Breast epithelium (tissue), 4 donors: ENCODE measurements around the gene IFNK. TPM values are rescaled to one million over a fixed set of nuclear protein-coding genes. Genes with fewer than 3 reads are reported as not detected.

ENCODE experiments used
- DNase-seq, 2 donors: peaks; one replicate each; pipeline ENCODE4 v3.0.0-alpha.2; 2019; ENCODE audit warnings: low spot score in 2 of 2
- H3K27ac ChIP-seq, 2 donors: fragments of 200-600 bp; sonication (generic) in 1 of 2; one replicate each; pipeline ENCODE4 v1.5.1; 2016 to 2019; ENCODE audit warnings: mild to moderate bottlenecking in 1 of 2
- H3K27me3 ChIP-seq, 2 donors: fragments of 200-600 bp; sonication (generic) in 1 of 2; one replicate each; pipeline versions ENCODE4 v1.5.1 to v1.6.0; 2017 to 2019; ENCODE audit warnings: control low read depth in 1 of 2, mild to moderate bottlenecking in 1 of 2
- H3K36me3 ChIP-seq: fragments of 200-600 bp; one replicate; pipeline ENCODE4 v1.5.1; 2019
- H3K4me1 ChIP-seq, 2 donors: fragments of 200-600 bp; sonication (generic); one replicate each; pipeline ENCODE4 v1.5.1; 2016 to 2019; ENCODE audit warnings: control low read depth in 1 of 2
- H3K4me3 ChIP-seq, 3 donors: fragments of 200-600 bp; sonication (generic); 1 replicate in 2 of 3; 2 replicates in 1 of 3; pipeline ENCODE4 v1.5.1; 2016 to 2019; ENCODE audit warnings: mild to moderate bottlenecking in 3 of 3, moderate library complexity in 2 of 3
- H3K9me3 ChIP-seq, 2 donors: fragments of 200-600 bp; sonication (generic) in 1 of 2; one replicate each; pipeline ENCODE4 v1.5.1; 2016 to 2019; ENCODE audit warnings: control low read depth in 1 of 2
- POLR2A ChIP-seq: fragments of 450-650 bp; IDR thresholded peaks from one replicate; pipeline ENCODE4 v1.6.1; 2016; ENCODE audit warnings: antibody characterized with exemption, mild to moderate bottlenecking, moderate library complexity
- POLR2AphosphoS5 ChIP-seq, 3 donors: sonication (generic); formaldehyde crosslinking; IDR thresholded peaks; one replicate each; pipeline ENCODE4 v1.6.1; 2017; ENCODE audit warnings: antibody characterized with exemption in 3 of 3
- intact Hi-C: fragments of 100-400 bp; cut with DNase I; formaldehyde crosslinking; loops from one replicate; pipeline ENCODE4 v1.15.1; 2023; ENCODE audit warnings: low total_unique reads
- total RNA-seq, 3 donors: library from RNA; depleted of rRNA; stranded (reverse); fragments of >200 nt; gene quantifications; one replicate each; pipeline ENCODE4 v1.1.0, GENCODE V29; 2016
- TF ChIP-seq, protein P1 (sequence below), 3 donors: fragments of 450-650 bp; IDR thresholded peaks; one replicate each; pipeline ENCODE4 v1.5.1; 2016 to 2017; ENCODE audit warnings: antibody characterized with exemption in 3 of 3, mild to moderate bottlenecking in 3 of 3, moderate library complexity in 3 of 3

Gene IFNK
- total RNA-seq, 3 donors from 2014 or later: not detected

DNA sequence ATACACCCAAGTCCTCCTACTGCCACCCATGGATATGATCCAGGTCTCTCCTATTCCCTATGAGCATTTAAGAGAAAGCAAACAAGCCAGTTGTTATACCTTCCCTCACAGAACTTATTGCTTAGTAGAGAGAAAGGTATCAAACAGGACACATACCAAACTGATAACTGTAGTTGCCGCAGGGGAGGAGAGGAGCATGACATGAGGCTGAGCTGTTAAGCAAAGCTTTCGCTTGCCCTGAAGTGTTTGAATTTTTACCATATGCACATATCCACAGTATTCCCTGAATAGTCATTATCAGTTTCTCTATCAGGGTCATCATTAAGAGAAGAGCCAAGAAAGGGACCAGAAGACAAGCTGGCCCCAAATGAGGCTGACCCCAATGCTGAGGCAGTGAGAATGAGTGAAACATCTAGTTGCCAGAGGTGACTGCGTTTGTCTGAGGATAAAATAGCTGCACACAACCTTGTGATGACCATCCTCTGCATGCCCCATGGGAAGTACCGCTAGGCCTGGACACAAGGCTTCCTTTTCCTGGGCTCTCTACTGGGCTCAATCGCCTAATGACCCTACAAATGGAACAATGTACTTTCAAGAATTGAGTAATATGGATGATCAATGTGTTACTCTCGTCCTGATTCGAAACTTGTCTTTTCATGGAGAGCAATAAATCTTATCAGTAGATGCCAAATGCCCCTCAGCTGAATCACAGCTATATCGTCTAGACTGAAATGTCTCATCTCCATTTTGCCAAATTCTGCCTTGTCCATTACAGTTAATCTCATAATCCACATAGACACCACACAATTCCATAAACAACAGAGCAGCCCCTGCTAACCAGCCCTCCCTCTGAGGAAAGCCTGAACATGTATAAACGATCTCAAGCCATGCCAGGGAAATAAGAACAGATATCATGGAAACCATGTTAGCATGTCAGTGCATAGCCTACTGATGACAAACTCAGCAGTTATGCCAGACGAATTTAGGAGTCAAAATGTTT lies 4.3 kb upstream of the IFNK start:
- no peak overlapping the region for H3K27ac ChIP-seq
- no peaks in the 10 kb centered on the region for H3K4me1 ChIP-seq
- no peak overlapping the region for H3K4me3 ChIP-seq
- no peaks in the 10 kb centered on the region for H3K36me3 ChIP-seq
- TF ChIP-seq POLR2AphosphoS5 (IDR thresholded peaks at IDR 0.05): no peak
- TF ChIP-seq POLR2A: no peak
- TF ChIP-seq, protein P1, sequence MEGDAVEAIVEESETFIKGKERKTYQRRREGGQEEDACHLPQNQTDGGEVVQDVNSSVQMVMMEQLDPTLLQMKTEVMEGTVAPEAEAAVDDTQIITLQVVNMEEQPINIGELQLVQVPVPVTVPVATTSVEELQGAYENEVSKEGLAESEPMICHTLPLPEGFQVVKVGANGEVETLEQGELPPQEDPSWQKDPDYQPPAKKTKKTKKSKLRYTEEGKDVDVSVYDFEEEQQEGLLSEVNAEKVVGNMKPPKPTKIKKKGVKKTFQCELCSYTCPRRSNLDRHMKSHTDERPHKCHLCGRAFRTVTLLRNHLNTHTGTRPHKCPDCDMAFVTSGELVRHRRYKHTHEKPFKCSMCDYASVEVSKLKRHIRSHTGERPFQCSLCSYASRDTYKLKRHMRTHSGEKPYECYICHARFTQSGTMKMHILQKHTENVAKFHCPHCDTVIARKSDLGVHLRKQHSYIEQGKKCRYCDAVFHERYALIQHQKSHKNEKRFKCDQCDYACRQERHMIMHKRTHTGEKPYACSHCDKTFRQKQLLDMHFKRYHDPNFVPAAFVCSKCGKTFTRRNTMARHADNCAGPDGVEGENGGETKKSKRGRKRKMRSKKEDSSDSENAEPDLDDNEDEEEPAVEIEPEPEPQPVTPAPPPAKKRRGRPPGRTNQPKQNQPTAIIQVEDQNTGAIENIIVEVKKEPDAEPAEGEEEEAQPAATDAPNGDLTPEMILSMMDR (IDR thresholded peaks at IDR 0.05): no peak
- no peaks in the 10 kb centered on the region for H3K9me3 ChIP-seq
- H3K27me3 ChIP-seq: no peaks in the 10 kb centered on the region
- no peak for DNase-seq
- intact Hi-C loops: no loop called here

- no peaks in the 10 kb centered on the region for H3K9me3 ChIP-seq
- TF ChIP-seq POLR2AphosphoS5 (IDR thresholded peaks at IDR 0.05) (no peak), POLR2A (no peak)
- TF ChIP-seq, protein P1 (IDR thresholded peaks at IDR 0.05): no peak
- intact Hi-C loops: no loop called here
These were observed 3.1 kb upstream of the IFNK start for GRCh38 chr9:27520986-27521385.

DNA sequence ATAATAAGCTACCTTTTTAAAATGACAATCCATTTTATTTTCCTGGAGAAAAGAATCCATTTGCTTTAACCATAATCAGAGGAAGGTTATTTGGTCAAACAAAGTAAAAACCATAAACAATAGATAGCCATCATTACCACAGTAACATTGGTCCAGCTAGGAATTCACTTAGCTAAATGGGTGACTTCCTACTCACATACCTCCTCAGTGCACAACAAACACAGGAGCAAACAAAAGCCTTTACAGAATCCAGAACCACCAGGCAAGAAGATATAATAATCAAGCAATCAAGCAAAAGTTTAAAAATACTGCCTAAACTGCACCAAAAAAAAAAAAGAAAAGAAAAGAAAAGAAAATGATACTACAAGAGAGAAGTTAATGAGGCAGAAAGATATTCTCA lies 949 bp upstream of the IFNK start:
- TF ChIP-seq POLR2A (no peak), POLR2AphosphoS5 (IDR thresholded peaks at IDR 0.05) (no peak)
- TF ChIP-seq, protein P1 (IDR thresholded peaks at IDR 0.05): no peak
- Histone ChIP-seq H3K27me3 (no peaks in the 10 kb centered on the region), H3K4me1 (peaks cover 0 to 4% of the 10 kb centered on the region in 2 donors), H3K27ac (no peak overlapping the region), H3K36me3 (no peaks in the 10 kb centered on the region), H3K9me3 (no peaks in the 10 kb centered on the region), H3K4me3 (no peak overlapping the region)
- no peak for DNase-seq
- intact Hi-C loops: no loop called here

More at GRCh38 chr9:27520986-27521385, 3.1 kb upstream of the IFNK start:
- no peaks in the 10 kb centered on the region for H3K4me1 ChIP-seq
- no peak overlapping the region for H3K27ac ChIP-seq
- H3K4me3 ChIP-seq: no peak overlapping the region
- no peaks in the 10 kb centered on the region for H3K27me3 ChIP-seq
- DNase-seq: no peak
- H3K36me3 ChIP-seq: no peaks in the 10 kb centered on the region

GRCh38 chr9:27527702-27528075 lies 3.6 kb downstream of the IFNK start:
- H3K9me3 ChIP-seq: no peaks in the 10 kb centered on the region
- TF ChIP-seq, protein P1 (IDR thresholded peaks at IDR 0.05): no peak
- TF ChIP-seq POLR2AphosphoS5 (IDR thresholded peaks at IDR 0.05): no peak
- no peak for TF ChIP-seq POLR2A
- H3K27me3 ChIP-seq: no peaks in the 10 kb centered on the region
- peaks cover 0 to 4% of the 10 kb centered on the region in 2 donors for H3K4me1 ChIP-seq
- peak overlapping the region; percentile 84 to 94 (median 93) for H3K4me3 ChIP-seq
- H3K27ac ChIP-seq: peak overlapping the region; percentile 97 to 99
- no peak for DNase-seq
- no peaks in the 10 kb centered on the region for H3K36me3 ChIP-seq
- intact Hi-C loops: no loop called here
